NCI-H2107 (cell line): ENCODE results near the gene ANXA10.
"Not testable (repeated sequence)": the region's sequence is repeated elsewhere in the genome, so short reads cannot be mapped to it uniquely, and the experiment has no call there.

Experiments used
- DNase-seq: peaks from one replicate; lab custom pipeline; 2025; lab: John Stamatoyannopoulos, UW

ANXA10 gene

GRCh38 chr4:168119100-168119499 is 26.8 kb downstream of the ANXA10 start:
- DNase-seq, result no peak

- no peak for DNase-seq
These were observed 27.6 kb downstream of the ANXA10 start for GRCh38 chr4:168119890-168120289.

GRCh38 chr4:168120811-168121210 is 28.5 kb downstream of the ANXA10 start:
- no peak for DNase-seq

- no peak for DNase-seq
These were observed 31.8 kb downstream of the ANXA10 start for GRCh38 chr4:168124008-168124641.

GRCh38 chr4:168126952-168127351 is 34.6 kb downstream of the ANXA10 start:
- no peak for DNase-seq

DNA sequence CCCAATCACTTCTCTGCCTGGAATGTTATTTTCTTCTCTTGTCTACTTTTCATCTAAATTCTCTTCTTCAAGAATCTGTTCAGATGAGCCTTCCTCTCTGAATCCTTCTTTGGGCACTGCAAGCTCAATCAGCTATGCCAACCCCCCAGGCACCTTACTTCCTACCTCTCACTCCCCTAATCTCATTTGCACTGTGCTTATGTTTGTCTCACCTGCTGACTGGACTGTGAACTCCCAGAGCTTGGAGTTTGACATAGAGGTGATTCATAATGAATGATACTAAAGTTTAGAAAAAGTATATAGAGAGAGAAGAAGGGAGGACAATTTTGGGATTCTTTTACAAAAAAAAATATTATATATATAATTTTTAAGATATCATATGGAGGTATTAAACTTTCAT is 36.3 kb downstream of the ANXA10 start:
- DNase-seq, result no peak

DNA sequence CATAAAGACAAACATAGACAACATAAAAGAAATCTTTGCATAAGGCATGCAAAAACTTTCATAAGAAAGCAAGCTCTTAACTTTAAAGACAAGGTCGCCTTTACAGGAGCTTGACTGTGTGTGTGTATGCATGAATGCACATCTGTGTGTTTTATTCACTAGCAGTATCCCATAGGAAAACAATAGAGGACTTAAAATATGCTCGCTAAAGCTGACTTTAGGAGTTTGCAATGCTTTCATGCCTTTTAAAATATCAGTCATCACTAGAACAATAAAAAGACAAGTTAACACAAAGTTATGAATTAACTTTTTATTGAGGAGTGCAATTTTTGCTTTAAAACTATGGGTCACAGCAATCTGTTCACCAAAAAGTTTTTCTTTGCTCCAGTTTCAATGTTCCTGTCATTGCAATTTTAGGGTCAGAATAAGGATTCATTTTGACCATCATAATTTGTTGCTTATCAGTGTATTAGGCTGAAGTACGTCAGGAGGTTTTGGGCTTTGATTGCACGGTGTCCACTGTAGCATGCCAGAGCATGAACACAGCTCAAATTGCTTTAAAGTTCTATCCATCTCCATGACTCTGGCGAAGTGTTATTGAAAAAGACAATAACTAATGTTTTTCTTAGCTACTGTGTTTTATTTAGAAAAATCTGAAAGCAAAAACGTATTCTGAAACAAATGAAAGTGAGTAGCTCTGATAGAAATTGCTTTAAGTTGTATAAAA is 36.9 kb downstream of the ANXA10 start:
- DNase-seq, result no peak

DNA sequence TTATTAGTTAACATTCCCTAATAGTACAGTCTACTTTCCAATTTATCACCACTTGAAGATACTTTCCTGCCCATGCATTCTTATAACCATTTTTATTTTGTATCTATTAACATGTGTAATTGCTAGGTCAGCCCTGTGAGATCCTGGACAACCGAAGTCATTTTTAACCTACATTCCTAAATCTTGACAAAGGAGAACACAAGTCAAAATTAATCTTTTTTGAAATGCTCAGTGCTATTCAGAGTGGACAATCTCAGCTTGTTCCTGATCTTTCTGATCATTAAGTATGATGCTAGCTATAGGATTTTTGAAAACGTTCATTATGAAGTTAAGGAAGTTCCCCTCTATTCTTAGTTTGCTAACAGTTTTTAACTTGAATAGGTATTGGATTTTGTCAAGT is 37.5 kb downstream of the ANXA10 start:
- DNase-seq, result no peak

- no peak for DNase-seq
These were observed 38.9 kb downstream of the ANXA10 start for GRCh38 chr4:168131196-168131595.

GRCh38 chr4:168134651-168135050 is 42.3 kb downstream of the ANXA10 start:
- no peak for DNase-seq

DNA sequence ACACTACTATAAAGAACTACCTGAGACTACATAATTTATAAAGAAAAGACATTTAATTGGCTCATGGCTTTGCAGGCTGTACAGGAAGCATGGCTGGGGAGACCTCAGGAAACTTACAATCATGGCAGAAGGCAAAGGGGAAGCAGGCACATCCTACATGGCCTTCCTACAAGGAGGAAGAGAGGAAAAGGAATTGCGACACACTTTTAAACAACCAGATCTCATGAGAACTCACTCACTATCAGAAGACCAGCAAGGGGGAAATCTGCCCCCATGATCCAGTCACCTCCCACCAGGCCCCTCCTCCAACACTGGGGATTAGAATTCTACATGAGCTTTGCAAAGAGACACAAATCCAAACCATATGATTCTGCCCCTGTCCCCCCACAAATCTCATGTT is 43.5 kb downstream of the ANXA10 start:
- not testable (repeated sequence) for DNase-seq

- DNase-seq, result not testable (repeated sequence)
These were observed 45.4 kb downstream of the ANXA10 start for GRCh38 chr4:168137695-168138094.

GRCh38 chr4:168138143-168138542 is 45.8 kb downstream of the ANXA10 start:
- no peak for DNase-seq

GRCh38 chr4:168139336-168139735 is 47.0 kb downstream of the ANXA10 start:
- no peak for DNase-seq

DNA sequence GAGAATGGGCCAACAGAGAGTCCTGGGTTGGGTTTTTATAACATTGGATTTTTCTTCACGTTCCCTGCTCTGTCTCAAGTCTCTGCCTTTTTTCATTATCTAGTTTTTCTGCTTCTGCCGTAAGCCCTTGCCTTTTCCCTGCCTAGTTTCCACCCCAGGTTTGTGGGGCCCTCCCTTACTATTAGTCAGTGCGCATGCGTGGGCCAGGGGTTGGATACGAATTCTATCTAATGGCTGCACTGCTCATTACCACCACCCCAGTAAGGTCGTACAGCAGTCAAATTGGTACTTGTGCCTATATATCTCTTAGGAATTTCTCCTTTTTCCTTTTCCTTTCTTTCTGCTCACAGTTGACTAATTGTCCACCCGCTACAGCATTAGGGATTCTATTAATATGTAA is 49.4 kb downstream of the ANXA10 start:
- no peak for DNase-seq

DNA sequence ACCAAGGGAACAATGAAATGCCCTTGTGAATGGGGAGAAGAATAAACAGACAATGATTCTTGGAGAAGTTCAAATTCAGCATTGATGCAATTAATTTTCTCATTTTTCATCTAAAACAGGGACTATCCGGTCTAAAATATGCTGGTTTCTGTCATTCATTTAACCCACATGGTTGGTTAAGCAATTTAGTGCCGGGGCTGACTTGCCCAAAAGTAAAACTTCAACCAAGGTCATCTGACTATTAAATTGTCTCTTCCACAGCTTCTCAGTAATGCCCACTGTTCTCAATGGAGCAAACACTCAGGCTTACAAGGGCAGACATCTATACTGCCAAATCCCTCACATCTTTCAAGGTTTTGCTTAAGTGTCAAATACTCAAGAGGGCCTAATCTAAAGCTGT is 51.3 kb downstream of the ANXA10 start:
- no peak for DNase-seq

GRCh38 chr4:168150420-168151050 is 58.2 kb downstream of the ANXA10 start:
- no peak for DNase-seq

DNA sequence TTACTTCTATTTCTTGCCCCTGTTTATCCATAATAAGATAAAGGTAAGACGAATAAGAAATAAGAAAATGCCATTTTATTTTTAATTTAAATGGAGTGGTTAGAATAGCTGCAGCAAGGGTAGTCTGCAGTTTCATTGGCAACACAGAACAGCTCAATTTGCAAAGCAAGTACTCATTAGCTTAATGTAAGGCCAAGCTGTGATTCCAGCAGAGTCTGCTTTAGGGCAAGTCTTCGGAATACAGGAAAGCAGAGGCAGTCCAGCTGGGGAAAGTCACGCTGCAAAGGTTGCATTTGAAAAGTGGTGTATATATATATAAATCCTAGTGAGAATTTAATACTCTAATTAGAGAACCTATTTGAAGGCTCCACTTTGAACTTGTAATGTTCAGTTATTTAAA is 59.0 kb downstream of the ANXA10 start:
- DNase-seq, result no peak

- no peak for DNase-seq
These were observed 60.6 kb downstream of the ANXA10 start for GRCh38 chr4:168152837-168153500.

DNA sequence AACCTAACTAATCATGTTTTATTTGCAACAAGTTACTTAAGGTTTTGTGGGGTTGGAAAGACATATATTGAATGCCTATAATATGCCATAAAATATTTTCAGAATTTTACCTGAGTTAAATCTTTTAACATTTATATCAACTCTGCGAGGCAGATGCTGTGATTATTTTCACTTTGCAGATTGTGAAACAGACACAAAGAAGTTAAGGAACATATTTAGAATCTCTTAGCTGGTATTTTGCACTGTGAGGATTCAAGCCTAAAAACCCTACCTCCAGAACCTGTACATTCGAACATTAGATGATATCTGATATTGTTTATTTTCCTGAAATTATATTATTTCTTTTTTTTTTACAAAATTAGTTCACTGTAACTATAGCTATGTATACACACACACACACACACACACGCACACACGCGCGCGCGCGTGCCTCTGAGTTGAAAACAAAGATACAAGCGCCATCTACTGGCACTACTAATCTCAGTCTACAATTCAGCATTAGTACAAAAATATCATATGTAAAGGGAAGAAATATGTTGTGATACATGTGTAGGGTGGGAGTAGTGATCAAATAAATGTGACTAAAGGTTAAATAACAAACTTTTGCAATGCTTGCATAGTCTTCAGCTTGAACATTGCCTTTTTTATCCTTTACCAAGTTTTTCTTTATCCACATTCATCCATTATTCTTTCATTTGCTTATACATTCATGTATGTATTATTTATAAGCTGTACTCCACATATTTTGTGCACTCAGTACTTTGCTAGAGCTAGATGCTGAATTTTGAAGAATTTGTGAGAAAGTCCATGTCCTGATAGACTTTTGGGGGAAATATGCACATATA is 61.5 kb downstream of the ANXA10 start:
- peak; percentile 7 for DNase-seq

DNA sequence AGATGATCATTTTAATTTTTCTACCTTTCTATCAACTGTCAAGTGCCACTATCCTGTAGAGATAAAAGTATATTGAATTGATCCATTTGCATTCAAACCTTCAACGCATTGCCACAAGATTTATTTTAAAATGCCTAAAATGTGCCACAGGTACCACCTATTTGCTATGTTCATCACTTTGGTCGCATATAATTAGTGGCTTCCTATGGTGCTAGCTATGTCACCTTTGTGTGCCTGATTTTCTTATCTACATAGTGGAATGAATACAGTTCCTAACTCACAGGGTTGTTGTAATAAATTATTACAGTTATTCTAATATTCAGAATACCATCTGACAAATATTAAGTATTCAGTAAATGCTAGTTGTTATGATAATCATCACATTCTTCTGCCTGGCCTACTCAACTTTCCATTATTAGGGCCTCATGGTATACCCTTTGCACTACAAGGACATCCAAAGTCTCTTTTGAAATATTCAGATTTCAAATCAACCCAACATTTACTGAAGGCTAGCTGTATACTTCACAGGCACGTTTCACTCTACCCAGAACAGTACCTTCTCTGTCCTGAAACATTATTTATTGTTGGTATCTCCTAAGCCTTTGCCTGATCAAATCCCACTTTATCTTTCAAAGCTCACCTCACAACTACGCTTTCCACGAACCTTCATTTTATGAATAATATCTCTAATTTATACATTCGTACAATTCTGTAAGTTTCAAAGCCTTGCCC is 62.4 kb downstream of the ANXA10 start:
- no peak for DNase-seq
